ENCODE measurements around the gene VSIG4. TPM values are rescaled to one million over a fixed set of nuclear protein-coding genes. Genes with fewer than 3 reads are reported as not detected.

Gene VSIG4
- total RNA-seq, 1 donor from 2014 or later = 0.54 TPM

DNA sequence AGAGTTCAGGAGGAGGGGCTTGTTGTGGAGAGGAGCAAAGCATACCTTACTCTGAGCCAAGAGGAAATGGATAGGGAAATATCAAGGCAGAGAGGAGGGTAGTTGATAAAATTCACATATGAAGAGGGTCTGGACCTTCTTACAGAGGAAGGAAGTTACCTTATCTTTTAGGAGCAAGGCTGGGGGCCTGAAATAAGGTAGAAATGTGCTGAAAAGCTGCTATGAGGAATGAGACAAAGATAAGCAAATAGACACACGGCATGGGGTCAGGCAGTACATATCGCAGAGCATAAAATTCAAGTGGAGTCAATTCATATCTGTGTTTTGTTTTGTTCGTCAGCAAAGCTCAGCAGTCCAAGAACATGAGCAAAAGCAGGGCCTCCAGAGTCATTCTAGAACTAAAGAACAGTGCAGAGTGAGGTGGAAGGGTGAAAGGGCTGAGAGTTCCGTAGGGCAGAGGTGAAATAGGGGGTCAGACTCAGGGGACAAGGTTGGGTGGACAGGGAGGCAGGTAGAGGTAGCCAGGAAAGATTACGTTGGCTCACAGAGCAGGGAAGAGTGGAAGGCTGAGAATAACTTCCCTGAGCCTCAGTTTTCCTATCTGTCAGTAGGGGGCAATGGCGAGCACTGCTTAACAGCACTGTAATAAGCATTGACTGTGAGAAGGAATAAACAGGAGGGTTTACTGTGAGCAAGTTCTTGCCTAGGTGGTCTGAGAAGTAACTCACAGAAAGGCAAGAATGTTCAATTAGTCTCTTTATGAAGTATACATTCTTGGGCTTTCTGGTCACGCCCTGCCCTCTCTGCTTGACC lies 9.2 kb downstream of the VSIG4 start:
- TF ChIP-seq, protein P1, sequence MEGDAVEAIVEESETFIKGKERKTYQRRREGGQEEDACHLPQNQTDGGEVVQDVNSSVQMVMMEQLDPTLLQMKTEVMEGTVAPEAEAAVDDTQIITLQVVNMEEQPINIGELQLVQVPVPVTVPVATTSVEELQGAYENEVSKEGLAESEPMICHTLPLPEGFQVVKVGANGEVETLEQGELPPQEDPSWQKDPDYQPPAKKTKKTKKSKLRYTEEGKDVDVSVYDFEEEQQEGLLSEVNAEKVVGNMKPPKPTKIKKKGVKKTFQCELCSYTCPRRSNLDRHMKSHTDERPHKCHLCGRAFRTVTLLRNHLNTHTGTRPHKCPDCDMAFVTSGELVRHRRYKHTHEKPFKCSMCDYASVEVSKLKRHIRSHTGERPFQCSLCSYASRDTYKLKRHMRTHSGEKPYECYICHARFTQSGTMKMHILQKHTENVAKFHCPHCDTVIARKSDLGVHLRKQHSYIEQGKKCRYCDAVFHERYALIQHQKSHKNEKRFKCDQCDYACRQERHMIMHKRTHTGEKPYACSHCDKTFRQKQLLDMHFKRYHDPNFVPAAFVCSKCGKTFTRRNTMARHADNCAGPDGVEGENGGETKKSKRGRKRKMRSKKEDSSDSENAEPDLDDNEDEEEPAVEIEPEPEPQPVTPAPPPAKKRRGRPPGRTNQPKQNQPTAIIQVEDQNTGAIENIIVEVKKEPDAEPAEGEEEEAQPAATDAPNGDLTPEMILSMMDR (IDR thresholded peaks at IDR 0.05; ENCODE audit: insufficient read depth, low read length, poor library complexity, severe bottlenecking) = peak; percentile 38
- no peak for DNase-seq (ENCODE audit: low read depth)
- H3K27me3 ChIP-seq (ENCODE audit: control insufficient read depth, insufficient read depth, low read length) = no peaks in the 10 kb centered on the region
- no peaks in the 10 kb centered on the region for H3K36me3 ChIP-seq (ENCODE audit: control insufficient read depth, insufficient read depth, low read length)
- no peak overlapping the region for H3K4me3 ChIP-seq (ENCODE audit: low read depth, low read length)

DNA sequence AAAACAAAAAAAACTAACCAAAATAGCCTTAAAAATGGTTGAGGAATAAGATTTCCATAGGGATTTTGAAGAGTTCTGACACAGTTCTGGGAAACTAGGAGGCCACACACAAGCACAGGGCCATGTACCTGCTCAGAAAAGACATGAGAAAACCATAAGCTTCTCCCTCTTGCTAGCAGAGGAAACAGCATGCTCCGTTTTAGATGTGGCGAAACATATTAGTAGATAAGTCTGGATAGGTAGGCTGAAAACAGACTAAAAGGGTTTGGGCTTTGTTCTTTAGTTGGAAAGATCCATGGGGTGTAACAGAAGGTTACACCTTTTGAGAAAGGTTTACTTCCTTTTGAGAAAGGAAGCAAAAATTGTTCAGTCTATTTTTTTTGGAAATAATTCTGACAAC lies 10.9 kb downstream of the VSIG4 start:
- DNase-seq (ENCODE audit: low read depth) = no peak
- Histone ChIP-seq H3K27me3 (ENCODE audit: control insufficient read depth, insufficient read depth, low read length) (no peaks in the 10 kb centered on the region), H3K4me3 (ENCODE audit: low read depth, low read length) (no peak overlapping the region), H3K36me3 (ENCODE audit: control insufficient read depth, insufficient read depth, low read length) (no peaks in the 10 kb centered on the region)
- TF ChIP-seq, protein P1 (IDR thresholded peaks at IDR 0.05; ENCODE audit: insufficient read depth, low read length, poor library complexity, severe bottlenecking) = no peak

DNA sequence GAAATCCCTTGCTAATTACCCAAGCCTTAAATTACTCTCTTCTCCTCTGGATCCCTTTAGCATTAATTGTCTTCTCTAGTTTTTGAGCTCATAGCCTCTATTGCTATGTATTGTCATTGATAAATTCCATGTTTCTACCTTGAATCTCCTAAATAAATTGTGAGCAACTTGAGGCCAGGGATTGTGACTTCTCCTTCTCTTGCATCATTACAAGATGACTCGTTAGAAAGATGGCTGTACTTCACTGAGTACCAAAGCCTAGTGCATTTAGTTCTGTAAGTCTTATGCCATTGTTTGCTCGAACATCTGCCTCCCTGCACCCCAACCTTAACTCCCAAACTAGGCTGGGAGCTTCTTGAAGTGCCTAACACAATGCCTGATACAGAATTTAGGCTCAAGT lies 15.3 kb downstream of the VSIG4 start:
- Histone ChIP-seq H3K36me3 (ENCODE audit: control insufficient read depth, insufficient read depth, low read length) (no peaks in the 10 kb centered on the region), H3K27me3 (ENCODE audit: control insufficient read depth, insufficient read depth, low read length) (no peaks in the 10 kb centered on the region), H3K4me3 (ENCODE audit: low read depth, low read length) (no peak overlapping the region)
- no peak for DNase-seq (ENCODE audit: low read depth)
- TF ChIP-seq, protein P1 (IDR thresholded peaks at IDR 0.05; ENCODE audit: insufficient read depth, low read length, poor library complexity, severe bottlenecking) = no peak

DNA sequence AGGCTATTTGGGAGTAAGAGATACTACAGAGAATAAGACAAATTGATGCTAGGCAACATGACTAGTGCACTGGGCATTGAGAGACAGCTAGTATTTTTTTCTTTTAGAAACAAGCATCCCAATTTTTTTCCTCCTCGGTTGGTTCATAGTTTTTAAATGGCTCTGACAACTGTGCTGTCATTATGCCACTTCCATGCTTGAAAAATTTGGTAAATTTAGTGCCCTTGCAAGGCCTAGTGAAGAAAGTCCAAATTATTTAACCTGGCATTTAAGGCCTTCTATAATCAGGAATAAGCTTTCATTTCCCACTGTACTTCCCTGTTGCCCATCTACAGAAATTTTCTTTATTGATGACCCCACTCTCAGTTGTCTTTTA lies 15.8 kb downstream of the VSIG4 start:
- no peak overlapping the region for H3K4me3 ChIP-seq (ENCODE audit: low read depth, low read length)
- no peaks in the 10 kb centered on the region for H3K36me3 ChIP-seq (ENCODE audit: control insufficient read depth, insufficient read depth, low read length)
- H3K27me3 ChIP-seq (ENCODE audit: control insufficient read depth, insufficient read depth, low read length) = no peaks in the 10 kb centered on the region
- TF ChIP-seq, protein P1 (IDR thresholded peaks at IDR 0.05; ENCODE audit: insufficient read depth, low read length, poor library complexity, severe bottlenecking) = no peak
- DNase-seq (ENCODE audit: low read depth) = no peak

DNA sequence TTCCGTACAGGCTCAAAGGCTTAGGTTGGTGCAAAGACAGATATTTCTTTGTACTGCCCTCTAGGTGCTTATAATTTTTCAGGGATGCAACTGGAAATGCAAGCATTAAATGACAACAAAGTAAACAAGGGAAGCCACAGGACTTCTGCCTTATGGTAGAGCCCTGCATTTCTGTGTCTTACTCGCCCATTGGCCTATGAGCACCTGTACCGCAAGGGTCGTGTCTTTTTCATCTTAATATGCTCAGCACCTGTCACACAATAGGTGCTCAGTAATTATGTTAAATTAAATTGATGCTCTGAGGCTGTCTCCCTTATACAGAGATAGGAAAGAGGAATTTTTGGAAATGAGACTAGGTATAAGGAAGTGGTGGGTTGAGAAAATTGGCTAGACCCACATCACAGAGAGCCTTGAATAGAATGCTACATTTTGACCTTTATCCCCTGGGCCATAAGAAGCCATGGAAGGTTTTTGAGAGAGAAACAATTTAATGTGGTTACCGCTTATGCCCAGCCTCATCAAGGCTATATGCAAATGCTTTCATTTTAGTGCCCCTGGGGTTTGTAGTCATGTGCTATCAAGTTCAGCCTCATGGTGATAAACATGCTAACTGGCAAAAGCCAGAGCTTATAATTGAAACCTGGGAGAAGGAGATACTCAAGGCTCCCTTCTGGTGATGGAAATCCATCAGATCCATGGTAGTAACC lies 16.3 kb downstream of the VSIG4 start:
- no peak overlapping the region for H3K4me3 ChIP-seq (ENCODE audit: low read depth, low read length)
- H3K27me3 ChIP-seq (ENCODE audit: control insufficient read depth, insufficient read depth, low read length) = no peaks in the 10 kb centered on the region
- TF ChIP-seq, protein P1 (IDR thresholded peaks at IDR 0.05; ENCODE audit: insufficient read depth, low read length, poor library complexity, severe bottlenecking) = no peak
- no peak for DNase-seq (ENCODE audit: low read depth)
- no peaks in the 10 kb centered on the region for H3K36me3 ChIP-seq (ENCODE audit: control insufficient read depth, insufficient read depth, low read length)
